K562 (cell line): ENCODE results near the gene FAM114A2. TPM values are rescaled to one million over a fixed set of nuclear protein-coding genes. Genes with fewer than 3 reads are reported as not detected.

Experiments
- ATAC-seq: fragments of 200-7000 bp; cut with Tn5 transposase; 3 replicates; pipeline ENCODE4 v1.9.1; 2020; ENCODE audit warnings: moderate library complexity
- BruUV-seq: library from RNA; stranded (reverse); fragments of 400-500 nt; replicated peaks from 2 replicates; lab custom pipeline; 2021; lab: Mats Ljungman, UMichigan
- CTCF ChIA-PET: fragments of 300-600 bp; formaldehyde crosslinking; extraction: SDS; loops from one replicate; lab custom pipeline; 2021; ENCODE audit warnings: low intra/inter-chr PET ratio; lab: Yijun Ruan, JAX
- POLR2A ChIA-PET: fragments of 300-600, 350-650 bp; sonication (Branson Sonifier 250); formaldehyde crosslinking; extraction: SDS; loops from one replicate; lab custom pipeline; 2021; ENCODE audit warnings: antibody characterized with exemption, inconsistent platforms; lab: Yijun Ruan, JAX
- DNase-seq, 4 experiments: peaks; one replicate each; pipeline versions ENCODE4 v3.0.0 to v3.0.0-alpha.2; 2011 to 2018; ENCODE audit warnings: low spot score in 3 of 4, mixed read lengths in 3 of 4; ENCODE audit errors: extremely low read depth in 1 of 4
- FAIRE-seq: peaks from 2 replicates; lab custom pipeline; 2011; peaks lifted over from hg19 to GRCh38; lab: Jason Lieb, UNC
- H2AFZ ChIP-seq: 2 replicates; pipeline ENCODE4 v1.6.0; 2011; ENCODE audit warnings: low read depth, low read length, control low read depth, inconsistent platforms
- H3K27ac ChIP-seq: fragments of 200-600 bp; 3 replicates; pipeline ENCODE4 v1.8.0; 2011; ENCODE audit warnings: low read depth, mild to moderate bottlenecking, control low read depth, inconsistent platforms, low read length, moderate library complexity, mixed read lengths; ENCODE audit errors: extremely low read depth
- H3K27me3 ChIP-seq, 2 experiments: fragments of 300-600 bp in 1 of 2; 2 replicates in 1 of 2; 3 replicates in 1 of 2; pipeline versions ENCODE4 v1.6.0 to v1.8.0; 2011; ENCODE audit warnings: inconsistent platforms in 2 of 2, low read length in 2 of 2, mild to moderate bottlenecking in 1 of 2, mixed read lengths in 1 of 2, moderate library complexity in 1 of 2; ENCODE audit not compliant: control insufficient read depth in 2 of 2, insufficient read depth in 2 of 2
- H3K36me3 ChIP-seq: fragments of 300-600 bp; 3 replicates; pipeline ENCODE4 v1.8.0; 2011; ENCODE audit warnings: mild to moderate bottlenecking, low read length, inconsistent platforms; ENCODE audit not compliant: control insufficient read depth, insufficient read depth
- H3K4me1 ChIP-seq, 2 experiments: fragments of 200-600 bp in 1 of 2; replicated peaks in 1 of 2; 2 replicates in 1 of 2; 3 replicates in 1 of 2; pipeline versions ENCODE4 v1.5.1 to v1.8.0; 2011; ENCODE audit warnings: inconsistent platforms in 2 of 2, low read length in 2 of 2, mild to moderate bottlenecking in 1 of 2, mixed read lengths in 1 of 2, moderate library complexity in 1 of 2; ENCODE audit not compliant: control insufficient read depth in 2 of 2, insufficient read depth in 2 of 2
- H3K4me2 ChIP-seq: 2 replicates; pipeline ENCODE4 v1.6.1; 2011; ENCODE audit warnings: low read length, control low read depth, inconsistent platforms, mixed read lengths; ENCODE audit not compliant: insufficient read depth
- H3K4me3 ChIP-seq: fragments of 200-600 bp; sonication (generic), shearing (Covaris generic); 2 replicates; pipeline ENCODE4 v1.5.1; 2016; ENCODE audit warnings: control low read depth, inconsistent platforms
- H3K79me2 ChIP-seq: fragments of 200-600 bp; 3 replicates; pipeline ENCODE4 v1.8.0; 2011; ENCODE audit warnings: low read length, inconsistent platforms; ENCODE audit not compliant: control insufficient read depth, insufficient read depth
- H3K9ac ChIP-seq, 2 experiments: 2 replicates each; pipeline versions ENCODE4 v1.6.0 to v1.6.1; 2011; ENCODE audit warnings: low read depth in 2 of 2, low read length in 2 of 2, control low read depth in 1 of 2, inconsistent platforms in 1 of 2, mild to moderate bottlenecking in 1 of 2, mixed read lengths in 1 of 2; ENCODE audit not compliant: insufficient read depth in 1 of 2
- H3K9me1 ChIP-seq: one replicate; pipeline ENCODE4 v1.6.0; 2011; ENCODE audit warnings: inconsistent platforms, mild to moderate bottlenecking, low read length, moderate library complexity; ENCODE audit not compliant: control insufficient read depth, insufficient read depth
- H3K9me3 ChIP-seq: replicated peaks from 2 replicates; pipeline ENCODE4 v1.5.1; 2011; ENCODE audit warnings: low read depth, low read length, inconsistent platforms; ENCODE audit not compliant: control insufficient read depth, insufficient read depth
- H4K20me1 ChIP-seq: replicated peaks from 2 replicates; pipeline ENCODE4 v1.6.1; 2011; ENCODE audit warnings: low read length, inconsistent platforms, mixed read lengths; ENCODE audit not compliant: control insufficient read depth, insufficient read depth
- CAMTA2 ChIP-seq: fragments of 250-450 bp; sonication (Bioruptor Pico); conservative IDR thresholded peaks from 2 replicates; pipeline ENCODE4 v1.5.1; 2022
- ELF4 ChIP-seq: fragments of 450-650 bp; formaldehyde crosslinking; IDR thresholded peaks from 2 replicates; pipeline ENCODE4 v1.4.0; 2022; ENCODE audit warnings: missing genetic modification characterization
- L3MBTL2 ChIP-seq: fragments of 450-650 bp; IDR thresholded peaks from 2 replicates; pipeline ENCODE4 v1.6.1; 2016; ENCODE audit warnings: mild to moderate bottlenecking, moderate library complexity
- NRF1 ChIP-seq, 2 experiments: fragments of 450-650 bp; IDR thresholded peaks in 1 of 2; conservative IDR thresholded peaks in 1 of 2; 2 replicates each; pipeline ENCODE4 v1.6.1; 2014; ENCODE audit warnings: mild to moderate bottlenecking in 2 of 2
- SREBF1 ChIP-seq: fragments of 150-350 bp; IDR thresholded peaks from 2 replicates; pipeline ENCODE4 v1.6.1; 2014; ENCODE audit warnings: antibody characterized with exemption, low read depth, low read length, borderline replicate concordance
- SRSF3 ChIP-seq: fragments of 200-400 bp; formaldehyde crosslinking; IDR thresholded peaks from 2 replicates; pipeline ENCODE4 v1.6.1; 2016; ENCODE audit warnings: mild to moderate bottlenecking, low read length, moderate library complexity; ENCODE audit not compliant: insufficient read depth
- TARDBP ChIP-seq: fragments of 450-650 bp; IDR thresholded peaks from 2 replicates; pipeline ENCODE4 v1.6.1; 2016
- TGIF2 ChIP-seq: sonication (generic); formaldehyde crosslinking; IDR thresholded peaks from 2 replicates; pipeline ENCODE4 v1.8.1; 2022; ENCODE audit warnings: mild to moderate bottlenecking, missing genetic modification reagents, moderate library complexity
- U2AF1 ChIP-seq: fragments of 200-400 bp; formaldehyde crosslinking; optimal IDR thresholded peaks from 2 replicates; pipeline ENCODE3; 2017; ENCODE audit warnings: mild to moderate bottlenecking, low read depth, low read length, moderate library complexity
- ZNF280A ChIP-seq: fragments of 450-650 bp; IDR thresholded peaks from 2 replicates; pipeline ENCODE4 v1.6.1; 2018; ENCODE audit warnings: mild to moderate bottlenecking, low read depth; ENCODE audit not compliant: partially characterized antibody
- WGBS: fragments of 100-300 bp; shearing (Covaris generic); methylation state at CpG from one replicate; pipeline ENCODE4 v1.1.6; 2016; ENCODE audit warnings: low coverage, mixed read lengths; ENCODE audit not compliant: insufficient coverage; ENCODE audit errors: missing lambda C conversion rate; 5-methylcytosine and 5-hydroxymethylcytosine counted together
- in situ Hi-C: fragments of 300-500 bp; cut with MboI; formaldehyde crosslinking; loops from 4 replicates; pipeline ENCODE4 v1.15.0; 2018; ENCODE audit warnings: inconsistent platforms, mixed read lengths
- intact Hi-C: fragments of 100-400 bp; cut with micrococcal nuclease; formaldehyde crosslinking; loops from 2 replicates; pipeline ENCODE4 v1.14.2; 2022
- polyA plus RNA-seq, 8 experiments: library from polyadenylated mRNA; depleted of rRNA in 4 of 8; stranded (reverse) in 5 of 8; unstranded in 3 of 8; fragments of >200 nt; fragmentation: Nextera tagmentation in 2 of 8; fragmentation: Illumina TruSeq in 1 of 8; extraction: Ambion mirVana in 2 of 8; extraction: Trizol in 1 of 8; gene quantifications; 2 replicates each; pipeline versions ENCODE4 v1.2.1 to v1.2.3, GENCODE V29; 2011 to 2014; ENCODE audit warnings: inconsistent platforms in 1 of 8, missing spikeins in 1 of 8
- total RNA-seq, 7 experiments: library from RNA; depleted of rRNA in 6 of 7; stranded (reverse); fragments of >200 nt in 6 of 7; fragmentation: Illumina TruSeq in 2 of 7; extraction: Trizol in 2 of 7; gene quantifications; 2 replicates each; pipeline versions ENCODE4 v1.2.1 to v1.2.3, GENCODE V29; 2011 to 2021; ENCODE audit warnings: low replicate concordance in 1 of 7

FAM114A2 gene
- total and polyA plus RNA-seq, 9 of the 15 experiments (the other 6 are each of a cell fraction or from before 2014, with no cell fraction given) = 14.4 to 28.1 (median 21.2) TPM

GRCh38 chr5:154047324-154047723, 8.6 kb upstream of the FAM114A2 start:
- no peak for FAIRE-seq
- H3K4me2 ChIP-seq = no peak overlapping the region
- no peak for TF ChIP-seq SRSF3
- TF ChIP-seq ELF4 (CRISPR knock-in tag) = no peak
- in situ Hi-C loops = no loop called here
- H3K4me3 ChIP-seq = no peak overlapping the region
- peaks cover 13% of the 10 kb centered on the region; the same call in 2 of the 3 replicates for H3K79me2 ChIP-seq
- no peak overlapping the region for H2AFZ ChIP-seq
- H3K4me1 ChIP-seq = no peaks in the 10 kb centered on the region
- H3K9ac ChIP-seq = no peak overlapping the region
- H3K9me3 ChIP-seq = no peaks in the 10 kb centered on the region
- no peaks in the 10 kb centered on the region for H3K9me1 ChIP-seq
- ATAC-seq = no peak
- peaks cover 42% of the 10 kb centered on the region for H3K36me3 ChIP-seq
- ChIA-PET POLR2A (interaction anchor here (1.5 kb wide), 1 partner anchor 9 kb away, joined by 4 read pairs; the partner anchor contains the start of genes FAM114A2 and MFAP3), CTCF (no interaction called here)
- 94% methylated on average over 3 of the region's 3 CpGs for WGBS
- BruUV-seq = no TSS peak
- no peak overlapping the region for H3K27ac ChIP-seq
- DNase-seq = no peak
- intact Hi-C loops = no loop called here
- peaks cover 6% of the 10 kb centered on the region; the same call in 1 of the 2 replicates for H4K20me1 ChIP-seq
- H3K27me3 ChIP-seq = no peaks in the 10 kb centered on the region

GRCh38 chr5:154046486-154046885, 7.8 kb upstream of the FAM114A2 start:
- in situ Hi-C loops = no loop called here
- intact Hi-C loops = no loop called here
- WGBS = 84% methylated on average over 7 of the region's 7 CpGs
- peak; percentile 26; the same call in 1 of the 3 replicates for ATAC-seq
- Histone ChIP-seq H3K9me1 (no peaks in the 10 kb centered on the region), H3K27ac (no peak overlapping the region), H3K36me3 (peaks cover 38% of the 10 kb centered on the region; the same call in 2 of the 3 replicates), H3K4me1 (no peaks in the 10 kb centered on the region), H3K4me3 (no peak overlapping the region), H3K79me2 (peaks cover 13% of the 10 kb centered on the region; the same call in 2 of the 3 replicates), H3K9ac (peak overlapping the region in 1 of 2 experiments; percentile 21; a peak in 1 of 4 replicates), H3K4me2 (no peak overlapping the region), H3K9me3 (no peaks in the 10 kb centered on the region), H2AFZ (no peak overlapping the region), H4K20me1 (peaks cover 6% of the 10 kb centered on the region; the same call in 1 of the 2 replicates), H3K27me3 (no peaks in the 10 kb centered on the region)
- ChIA-PET POLR2A (no interaction called here), CTCF (no interaction called here)
- no peak for FAIRE-seq
- no TSS peak for BruUV-seq
- no peak for DNase-seq
- TF ChIP-seq SREBF1 (no peak), L3MBTL2 (no peak), U2AF1 (no peak), CAMTA2 (CRISPR knock-in tag) (no peak), TGIF2 (CRISPR knock-in tag) (no peak), ZNF280A (no peak), TARDBP (no peak), NRF1 (conservative IDR thresholded peaks at IDR 0.05 in 1 of 2, IDR thresholded peaks at IDR 0.05 in 1 of 2) (no peak)
